Heart left ventricle (tissue), 16 donors: ENCODE data around the gene DNMT3A. TPM values are rescaled to one million over a fixed set of nuclear protein-coding genes. Genes with fewer than 3 reads are reported as not detected.

ENCODE experiments used
- ATAC-seq, 4 donors: fragments of 200-7000 bp; cut with Tn5 transposase; one replicate each; pipeline ENCODE4 v1.9.1; 2020 to 2022; ENCODE audit warnings: moderate library complexity in 4 of 4, mild to moderate bottlenecking in 3 of 4, moderate number of reproducible peaks in 1 of 4
- DNase-seq, 5 donors: peaks; one replicate each; pipeline ENCODE4 v3.0.0-alpha.2; 2020
- H3K27ac ChIP-seq, 12 donors: fragments of 200-600 bp; sonication (generic) in 4 of 12; one replicate each; pipeline versions ENCODE4 v1.5.0 to v1.8.0; 2016 to 2022; ENCODE audit warnings: mild to moderate bottlenecking in 2 of 12
- H3K27me3 ChIP-seq, 9 donors: fragments of 200-600 bp; sonication (generic) in 2 of 9; one replicate each; pipeline versions ENCODE4 v1.5.1 to v1.8.0; 2016 to 2022; ENCODE audit warnings: mild to moderate bottlenecking in 3 of 9
- H3K36me3 ChIP-seq, 9 donors: fragments of 200-600 bp; sonication (generic) in 2 of 9; one replicate each; pipeline versions ENCODE4 v1.5.0 to v1.8.0; 2018 to 2022; ENCODE audit warnings: mild to moderate bottlenecking in 2 of 9
- H3K4me1 ChIP-seq, 12 donors: fragments of 200-600 bp; sonication (generic) in 4 of 12; one replicate each; pipeline versions ENCODE4 v1.5.0 to v1.8.0; 2016 to 2022; ENCODE audit warnings: mild to moderate bottlenecking in 3 of 12
- H3K4me3 ChIP-seq, 12 donors: fragments of 200-600 bp; sonication (generic) in 4 of 12; one replicate each; pipeline versions ENCODE4 v1.5.0 to v1.8.0; 2017 to 2022; ENCODE audit warnings: mild to moderate bottlenecking in 9 of 12, moderate library complexity in 4 of 12
- H3K9me3 ChIP-seq, 12 donors: fragments of 200-600 bp; sonication (generic) in 4 of 12; one replicate each; pipeline versions ENCODE4 v1.5.0 to v1.8.0; 2016 to 2022; ENCODE audit warnings: mild to moderate bottlenecking in 1 of 12
- POLR2A ChIP-seq, 2 donors: fragments of 450-650 bp; IDR thresholded peaks; one replicate each; pipeline ENCODE4 v1.6.1; 2017; ENCODE audit warnings: antibody characterized with exemption in 2 of 2, mild to moderate bottlenecking in 2 of 2, moderate library complexity in 2 of 2
- WGBS, 4 donors: extraction: QIAGEN DNeasy Blood & Tissue Kit in 2 of 4; methylation state at CpG; one replicate each; pipeline versions ENCODE4 v1.1.5 to v1.1.7; 2013 to 2018; 5-methylcytosine and 5-hydroxymethylcytosine counted together
- intact Hi-C, 10 donors: fragments of 100-400 bp; cut with DNase I; formaldehyde crosslinking; loops; one replicate each; pipeline versions ENCODE4 v1.11.1 to v1.14.2; 2022
- polyA plus RNA-seq, 2 donors: library from polyadenylated mRNA; stranded (reverse); fragments of 200-250 nt; gene quantifications; one replicate each; pipeline ENCODE4 v1.2.3, GENCODE V29; 2013
- total RNA-seq, 9 donors: library from RNA; depleted of rRNA in 2 of 9; stranded (reverse); fragments of >200 nt in 2 of 9; fragmentation: NEBNext Ultra II Directional in 3 of 9; extraction: Animal tissue kit (Norgen Biotek cat#: 25700) in 3 of 9; gene quantifications; one replicate each; pipeline versions ENCODE4 v1.1.0 to v1.2.4, GENCODE V29; 2016 to 2023
- TF ChIP-seq, protein P1 (sequence below), 12 donors: fragments of 200-600 bp; sonication (generic) in 4 of 12; IDR thresholded peaks; one replicate each; pipeline versions ENCODE4 v1.5.0 to v1.8.0; 2018 to 2022; ENCODE audit warnings: antibody characterized with exemption in 12 of 12, mild to moderate bottlenecking in 5 of 12
- donor health status: ischemic (EF 13 %, LVEDD 7.1; RV severe dilation, severe dysfunction).
- donor health status: healthy with polysubstance abuse.
- donor health status: DM: no; HTN: yes; CAD: no.
- donor health status: DM: no; HTN: no; CAD: no.
- donor health status: ischemic (EF 25% LVEDD 6.9; RV normal size, moderate dysfunction).
- donor health status: ischemic (EF 25% LVEDD 5.7; RV mildly dilated, moderate dysfunction).
- donor health status: healthy.
- donor health status: DM: yes; HTN: yes; CAD: no.
- donor health status: ischemic (EF 35%, LVEDD 5.7; RV mildly dilated, moderate dysfunction).
- donor health status: nonischemic (EF 11% LVEDD 7.7; RV severe dilation, severe dysfunction).
- donor health status: DM: yes; HTN: yes; CAD: no.
- donor health status: PGD.
- donor health status: ischemic (EF 29% LVEDD 5.4; RV normal size, mild dysfunction).
- donor health status: nonischemic (EF 23%, LVEDD 6.1; RV moderate dilation, normal function).

DNMT3A gene
- total and polyA plus RNA-seq, 11 donors: 3.5 to 26.0 (median 16.0) TPM

DNA sequence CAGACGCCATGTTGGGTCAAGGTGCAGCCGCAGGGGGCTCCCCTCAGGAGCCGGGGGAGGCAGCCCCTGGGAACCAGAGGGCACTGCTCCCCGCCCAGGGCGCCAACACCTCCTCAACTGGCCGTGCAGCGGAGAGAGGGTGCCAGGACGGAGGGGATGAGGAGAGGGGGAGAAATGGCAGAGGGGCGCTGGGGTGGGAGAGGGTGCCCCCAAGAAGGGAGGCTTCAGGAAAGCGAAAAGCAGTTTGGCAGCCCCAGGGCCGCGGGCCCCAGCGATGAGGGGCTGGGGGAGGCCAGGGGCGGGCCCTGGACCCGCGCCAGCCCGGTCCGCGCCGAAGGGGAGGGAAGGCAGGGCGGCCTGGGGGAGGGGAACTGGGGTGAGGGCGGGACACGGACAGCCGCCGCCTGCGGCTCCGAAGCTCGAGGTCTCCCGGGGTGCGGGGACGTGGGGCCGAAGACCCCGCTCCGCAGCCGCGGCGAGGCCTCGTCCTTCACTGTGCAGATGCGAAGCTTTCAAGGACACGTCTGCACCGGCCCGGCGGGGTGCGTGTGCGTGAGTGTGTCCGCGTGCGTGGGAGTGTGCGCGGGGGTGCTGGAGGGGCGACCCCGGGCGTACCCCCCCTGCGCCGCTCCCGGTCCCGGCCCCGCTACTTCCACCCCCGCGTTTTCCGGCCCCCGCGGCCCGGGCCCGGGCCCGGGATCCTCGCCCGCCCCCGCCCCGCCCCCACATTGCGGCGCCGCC is 1.4 kb downstream of the DNMT3A start:
- H3K9me3 ChIP-seq: no peaks in the 10 kb centered on the region
- no peaks in the 10 kb centered on the region for H3K27me3 ChIP-seq
- H3K4me3 ChIP-seq: peak overlapping the region; percentile 37 to 99 (median 72)
- intact Hi-C loops: loop anchor here in 4 of 10 donors (2.0 to 10.0 kb wide), 5 partner anchors 33 to 184 kb away; no protein-coding TSS in a partner anchor
- DNase-seq: peak in 4 of 5 donors; percentile 62 to 73 (median 65)
- peak in 2 of 4 donors; percentile 18 to 23 for ATAC-seq
- H3K36me3 ChIP-seq: peaks cover 0 to 5% (median 0%) of the 10 kb centered on the region in 9 donors
- peak overlapping the region; percentile 53 to 95 (median 86) for H3K27ac ChIP-seq
- 5 to 10% (median 5%) methylated on average over 34 to 73 of the region's 73 CpGs for WGBS, 4 donors
- TF ChIP-seq, protein P1, sequence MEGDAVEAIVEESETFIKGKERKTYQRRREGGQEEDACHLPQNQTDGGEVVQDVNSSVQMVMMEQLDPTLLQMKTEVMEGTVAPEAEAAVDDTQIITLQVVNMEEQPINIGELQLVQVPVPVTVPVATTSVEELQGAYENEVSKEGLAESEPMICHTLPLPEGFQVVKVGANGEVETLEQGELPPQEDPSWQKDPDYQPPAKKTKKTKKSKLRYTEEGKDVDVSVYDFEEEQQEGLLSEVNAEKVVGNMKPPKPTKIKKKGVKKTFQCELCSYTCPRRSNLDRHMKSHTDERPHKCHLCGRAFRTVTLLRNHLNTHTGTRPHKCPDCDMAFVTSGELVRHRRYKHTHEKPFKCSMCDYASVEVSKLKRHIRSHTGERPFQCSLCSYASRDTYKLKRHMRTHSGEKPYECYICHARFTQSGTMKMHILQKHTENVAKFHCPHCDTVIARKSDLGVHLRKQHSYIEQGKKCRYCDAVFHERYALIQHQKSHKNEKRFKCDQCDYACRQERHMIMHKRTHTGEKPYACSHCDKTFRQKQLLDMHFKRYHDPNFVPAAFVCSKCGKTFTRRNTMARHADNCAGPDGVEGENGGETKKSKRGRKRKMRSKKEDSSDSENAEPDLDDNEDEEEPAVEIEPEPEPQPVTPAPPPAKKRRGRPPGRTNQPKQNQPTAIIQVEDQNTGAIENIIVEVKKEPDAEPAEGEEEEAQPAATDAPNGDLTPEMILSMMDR (IDR thresholded peaks at IDR 0.05): no peak
- no peak for TF ChIP-seq POLR2A (IDR thresholded peaks at IDR 0.05)
- peaks cover 3 to 60% (median 51%) of the 10 kb centered on the region in 12 donors for H3K4me1 ChIP-seq

DNA sequence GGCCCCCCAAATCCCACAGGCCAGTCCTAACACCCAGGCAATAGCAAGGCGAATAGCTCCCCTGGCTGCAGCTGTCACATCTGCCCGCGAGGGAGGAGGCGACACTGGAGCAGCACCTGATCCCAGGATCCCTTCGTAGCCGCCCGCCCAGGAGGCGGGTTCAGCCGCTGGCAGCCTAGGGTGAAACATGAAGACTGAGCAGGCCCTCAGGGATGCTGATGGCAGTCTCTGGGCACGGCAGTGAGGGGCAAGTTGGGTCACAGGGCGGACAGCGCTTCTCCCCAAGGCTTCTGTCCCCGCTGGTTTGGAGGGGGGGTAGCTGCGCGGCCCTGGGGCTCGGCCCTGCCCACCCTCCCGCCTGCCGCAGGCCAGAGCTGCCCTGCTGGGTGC is 1.9 kb downstream of the DNMT3A start:
- intact Hi-C loops: loop anchor here in 8 of 10 donors (2.0 to 10.0 kb wide), 7 partner anchors 32 to 185 kb away; no protein-coding TSS in a partner anchor
- no peak for TF ChIP-seq POLR2A (IDR thresholded peaks at IDR 0.05)
- TF ChIP-seq, protein P1 (IDR thresholded peaks at IDR 0.05): peak in 4 of 12 donors; percentile 13 to 35 (median 26)
- peak overlapping the region; percentile 53 to 95 (median 86) for H3K27ac ChIP-seq
- peaks cover 0 to 5% (median 0%) of the 10 kb centered on the region in 9 donors for H3K36me3 ChIP-seq
- H3K9me3 ChIP-seq: no peaks in the 10 kb centered on the region
- no peaks in the 10 kb centered on the region for H3K27me3 ChIP-seq
- peak overlapping the region in 11 of 12 donors; percentile 61 to 99 (median 75) for H3K4me3 ChIP-seq
- WGBS, 4 donors: 36 to 44% (median 40%) methylated on average over 3 to 18 of the region's 18 CpGs
- ATAC-seq (peak; percentile 25 to 51 (median 36)), DNase-seq (peak in 3 of 5 donors; percentile 58 to 73 (median 58))
- H3K4me1 ChIP-seq: peaks cover 3 to 65% (median 54%) of the 10 kb centered on the region in 12 donors

GRCh38 chr2:25339211-25339674 is 2.5 kb downstream of the DNMT3A start:
- peak overlapping the region in 10 of 12 donors; percentile 42 to 95 (median 86) for H3K27ac ChIP-seq
- H3K36me3 ChIP-seq: peaks cover 0 to 5% (median 0%) of the 10 kb centered on the region in 9 donors
- H3K9me3 ChIP-seq: no peaks in the 10 kb centered on the region
- intact Hi-C loops: loop anchor here in 5 of 10 donors (2.0 to 5.0 kb wide), 3 partner anchors 47 to 62 kb away; no protein-coding TSS in a partner anchor
- peak in 1 of 5 donors; percentile 69 for DNase-seq
- no peaks in the 10 kb centered on the region for H3K27me3 ChIP-seq
- peaks cover 3 to 71% (median 58%) of the 10 kb centered on the region in 12 donors for H3K4me1 ChIP-seq
- H3K4me3 ChIP-seq: peak overlapping the region in 6 of 12 donors; percentile 66 to 99 (median 89)
- WGBS, 4 donors: 30 to 60% (median 46%) methylated on average over 1 to 8 of the region's 8 CpGs
- TF ChIP-seq, protein P1 (IDR thresholded peaks at IDR 0.05): no peak
- TF ChIP-seq POLR2A (IDR thresholded peaks at IDR 0.05): no peak
- peak in 2 of 4 donors; percentile 11 to 37 for ATAC-seq

GRCh38 chr2:25338401-25338800 is 3.3 kb downstream of the DNMT3A start:
- H3K27me3 ChIP-seq: no peaks in the 10 kb centered on the region
- no peaks in the 10 kb centered on the region for H3K9me3 ChIP-seq
- intact Hi-C loops: loop anchor here in 5 of 10 donors (2.0 to 5.0 kb wide), 3 partner anchors 46 to 61 kb away; no protein-coding TSS in a partner anchor
- DNase-seq (no peak), ATAC-seq (no peak)
- peaks cover 0 to 5% (median 0%) of the 10 kb centered on the region in 9 donors for H3K36me3 ChIP-seq
- H3K4me1 ChIP-seq: peaks cover 3 to 75% (median 59%) of the 10 kb centered on the region in 12 donors
- H3K4me3 ChIP-seq: no peak overlapping the region
- TF ChIP-seq, protein P1 (IDR thresholded peaks at IDR 0.05): no peak
- TF ChIP-seq POLR2A (IDR thresholded peaks at IDR 0.05): no peak
- H3K27ac ChIP-seq: peak overlapping the region in 5 of 12 donors; percentile 42 to 95 (median 86)
- 80 to 84% (median 83%) methylated on average over 6 to 13 of the region's 13 CpGs for WGBS, 4 donors
